Measurements from ENCODE around the gene KIF11.

GRCh38 chr10:92572362-92573090, 20.4 kb upstream of the KIF11 start:
- no peak for TF ChIP-seq CTCF (IDR thresholded peaks at IDR 0.05)
- no peak for TF ChIP-seq POLR2A (IDR thresholded peaks at IDR 0.05)
- TF ChIP-seq POLR2AphosphoS5 (IDR thresholded peaks at IDR 0.05): no peak

All from upper lobe of left lung (tissue), 4 donors.